Hematopoietic multipotent progenitor cell treated with erythropoietin and hydrocortisone succinate and interleukin-3 and kit ligand, for 6 days (in vitro differentiated cells): ENCODE data around the gene KLF11.
"Not testable (repeated sequence)": the region's sequence is repeated elsewhere in the genome, so short reads cannot be mapped to it uniquely, and the experiment has no call there.

Experiments used
- DNase-seq: peaks from one replicate; pipeline ENCODE4 v3.0.0-alpha.2; 2015

Gene KLF11

GRCh38 chr2:10027660-10028330 is 15.6 kb upstream of the KLF11 start:
- DNase-seq: no peak

GRCh38 chr2:10028407-10028987 is 14.9 kb upstream of the KLF11 start:
- DNase-seq: no peak

- peak; percentile 98 for DNase-seq
Measured at GRCh38 chr2:10028988-10029874, 14.1 kb upstream of the KLF11 start.

- DNase-seq: no peak
Measured at GRCh38 chr2:10029875-10030223, 13.5 kb upstream of the KLF11 start.

GRCh38 chr2:10030311-10030736 is 13.0 kb upstream of the KLF11 start:
- peak; percentile 49 for DNase-seq

- DNase-seq: not testable (repeated sequence)
Measured at GRCh38 chr2:10030798-10031197, 12.6 kb upstream of the KLF11 start.

- no peak for DNase-seq
Measured at GRCh38 chr2:10031886-10032745, 11.2 kb upstream of the KLF11 start.

- DNase-seq: no peak
Measured at GRCh38 chr2:10032746-10033105, 10.6 kb upstream of the KLF11 start.

GRCh38 chr2:10033251-10034006 is 9.9 kb upstream of the KLF11 start:
- DNase-seq: peak; percentile 86

GRCh38 chr2:10034333-10035052 is 8.9 kb upstream of the KLF11 start:
- DNase-seq: no peak

GRCh38 chr2:10035053-10035422 is 8.3 kb upstream of the KLF11 start:
- DNase-seq: no peak

- DNase-seq: no peak
Measured at GRCh38 chr2:10035633-10036032, 7.7 kb upstream of the KLF11 start.

GRCh38 chr2:10036095-10036884 is 7.1 kb upstream of the KLF11 start:
- DNase-seq: peak; percentile 82

- no peak for DNase-seq
Measured at GRCh38 chr2:10038123-10038522, 5.2 kb upstream of the KLF11 start.

- no peak for DNase-seq
Measured at GRCh38 chr2:10038716-10039115, 4.6 kb upstream of the KLF11 start.

- DNase-seq: no peak
Measured at GRCh38 chr2:10039658-10040410, 3.5 kb upstream of the KLF11 start.

GRCh38 chr2:10041711-10042110 is 1.6 kb upstream of the KLF11 start:
- no peak for DNase-seq

GRCh38 chr2:10042301-10043161 is 819 bp upstream of the KLF11 start:
- peak; percentile 41 for DNase-seq
